IMR-90 (cell line): ENCODE data around the gene PIAS3. TPM values are rescaled to one million over a fixed set of nuclear protein-coding genes. Genes with fewer than 3 reads are reported as not detected.

Source experiments
- ATAC-seq: fragments of 200-7000 bp; cut with Tn5 transposase; 2 replicates; pipeline ENCODE4 v1.9.1; 2020; ENCODE audit warnings: low read depth, mild to moderate bottlenecking, moderate library complexity
- BruUV-seq: library from RNA; stranded (reverse); fragments of 400-500 nt; replicated peaks from 2 replicates; lab custom pipeline; 2021; lab: Mats Ljungman, UMichigan
- CTCF ChIA-PET: fragments of 300-600 bp; formaldehyde crosslinking; extraction: SDS; loops from one replicate; lab custom pipeline; 2021; ENCODE audit warnings: antibody characterized with exemption; lab: Yijun Ruan, JAX
- POLR2A ChIA-PET: fragments of 300-600 bp; sonication (Branson Sonifier 250); formaldehyde crosslinking; loops from one replicate; lab custom pipeline; 2022; ENCODE audit warnings: antibody characterized with exemption; ENCODE audit not compliant: unreplicated experiment; lab: Charles Lee
- DNase-seq: peaks from one replicate; pipeline ENCODE4 v3.0.0; 2013
- H2AFZ ChIP-seq: replicated peaks from 2 replicates; pipeline ENCODE3; 2013; ENCODE audit warnings: low read length, mild to moderate bottlenecking; ENCODE audit not compliant: poor library complexity
- H2AK5ac ChIP-seq: 2 replicates; pipeline ENCODE4 v1.6.1; 2013; ENCODE audit warnings: low read depth, low read length, inconsistent platforms
- H2AK9ac ChIP-seq: replicated peaks from 2 replicates; pipeline ENCODE3; 2013; ENCODE audit warnings: mild to moderate bottlenecking, low read depth, low read length, moderate library complexity; ENCODE audit not compliant: poor library complexity
- H2BK120ac ChIP-seq: 2 replicates; pipeline ENCODE4 v1.6.1; 2013; ENCODE audit warnings: low read depth, low read length, inconsistent platforms
- H2BK15ac ChIP-seq: 3 replicates; pipeline ENCODE4 v1.6.1; 2013; ENCODE audit warnings: low read depth, low read length, inconsistent platforms
- H2BK20ac ChIP-seq: 2 replicates; pipeline ENCODE4 v1.6.1; 2013; ENCODE audit warnings: low read depth, mild to moderate bottlenecking, inconsistent platforms, low read length, moderate library complexity
- H2BK5ac ChIP-seq: 2 replicates; pipeline ENCODE4 v1.6.1; 2013; ENCODE audit warnings: mild to moderate bottlenecking, low read depth, low read length, inconsistent platforms; ENCODE audit not compliant: poor library complexity, severe bottlenecking
- H3K14ac ChIP-seq: replicated peaks from 2 replicates; pipeline ENCODE4 v1.6.1; 2013; ENCODE audit warnings: low read depth, low read length, inconsistent platforms
- H3K18ac ChIP-seq: 2 replicates; pipeline ENCODE4 v1.6.1; 2013; ENCODE audit warnings: low read depth, low read length, control low read depth
- H3K23ac ChIP-seq: 2 replicates; pipeline ENCODE4 v1.6.1; 2013; ENCODE audit warnings: low read depth, low read length, inconsistent platforms
- H3K27ac ChIP-seq: 2 replicates; pipeline ENCODE4 v1.5.1; 2013; ENCODE audit warnings: mild to moderate bottlenecking, control low read depth, low read length; ENCODE audit not compliant: insufficient read depth
- H3K27me3 ChIP-seq: 2 replicates; pipeline ENCODE4 v1.6.1; 2013; ENCODE audit warnings: low read length; ENCODE audit not compliant: control insufficient read depth, insufficient read depth
- H3K36me3 ChIP-seq: 2 replicates; pipeline ENCODE4 v1.6.1; 2013; ENCODE audit warnings: low read length, mixed read lengths; ENCODE audit not compliant: control insufficient read depth, insufficient read depth
- H3K4ac ChIP-seq: 2 replicates; pipeline ENCODE4 v1.6.1; 2013; ENCODE audit warnings: low read depth, low read length, inconsistent platforms
- H3K4me1 ChIP-seq: 2 replicates; pipeline ENCODE4 v1.6.1; 2013; ENCODE audit warnings: low read length, mixed read lengths; ENCODE audit not compliant: control insufficient read depth, insufficient read depth
- H3K4me2 ChIP-seq: 2 replicates; pipeline ENCODE4 v1.6.1; 2013; ENCODE audit warnings: low read depth, mild to moderate bottlenecking, control low read depth, low read length, moderate library complexity
- H3K4me3 ChIP-seq: 2 replicates; pipeline ENCODE4 v1.5.1; 2013; ENCODE audit warnings: low read depth, mild to moderate bottlenecking, control low read depth, low read length, moderate library complexity; ENCODE audit not compliant: insufficient read depth
- H3K56ac ChIP-seq: 2 replicates; pipeline ENCODE4 v1.6.1; 2013; ENCODE audit warnings: low read length, inconsistent platforms; ENCODE audit not compliant: insufficient read depth; ENCODE audit errors: extremely low read depth
- H3K79me1 ChIP-seq, 2 experiments: 2 replicates each; pipeline ENCODE4 v1.6.1; 2013; ENCODE audit warnings: low read length in 2 of 2, inconsistent platforms in 1 of 2, low read depth in 1 of 2
- H3K9ac ChIP-seq: 2 replicates; pipeline ENCODE4 v1.6.1; 2013; ENCODE audit warnings: low read depth, low read length, control low read depth
- H3K9me1 ChIP-seq: 2 replicates; pipeline ENCODE4 v1.6.1; 2013; ENCODE audit warnings: low read length, inconsistent platforms; ENCODE audit not compliant: insufficient read depth
- H3K9me3 ChIP-seq: 2 replicates; pipeline ENCODE4 v1.6.1; 2013; ENCODE audit warnings: low read length; ENCODE audit not compliant: control insufficient read depth, insufficient read depth
- H4K20me1 ChIP-seq: 2 replicates; pipeline ENCODE4 v1.6.1; 2013; ENCODE audit warnings: low read length, inconsistent platforms; ENCODE audit not compliant: insufficient read depth
- H4K5ac ChIP-seq: 2 replicates; pipeline ENCODE4 v1.6.1; 2013; ENCODE audit warnings: mild to moderate bottlenecking, low read depth, low read length, control low read depth
- H4K8ac ChIP-seq, 2 experiments: 2 replicates each; pipeline ENCODE4 v1.6.1; 2013; ENCODE audit warnings: low read depth in 2 of 2, low read length in 2 of 2, control low read depth in 1 of 2, inconsistent platforms in 1 of 2
- H4K91ac ChIP-seq: 2 replicates; pipeline ENCODE4 v1.6.1; 2013; ENCODE audit warnings: low read depth, low read length, inconsistent platforms; ENCODE audit not compliant: insufficient read depth
- CHD1 ChIP-seq: IDR thresholded peaks from 2 replicates; pipeline ENCODE4 v1.6.1; 2012; ENCODE audit warnings: low read depth, low read length, improper control_type of control experiment
- WGBS, 2 experiments: methylation state at CpG; one replicate each; pipeline versions ENCODE4 v1.1.5 to v1.1.7; 2013; ENCODE audit warnings: missing lambda C conversion rate in 2 of 2; ENCODE audit not compliant: insufficient read length in 1 of 2; ENCODE audit errors: extremely low coverage in 2 of 2; 5-methylcytosine and 5-hydroxymethylcytosine counted together
- dilution Hi-C: fragments of 300-500 bp; cut with HindIII; formaldehyde crosslinking; loops from one replicate; pipeline ENCODE4 v1.14.3; 2018; ENCODE audit warnings: low sequenced_read_pairs; ENCODE audit not compliant: unreplicated experiment
- in situ Hi-C: fragments of 300-500 bp; cut with MboI; formaldehyde crosslinking; loops from 3 replicates; pipeline ENCODE4 v1.14.3; 2019; ENCODE audit warnings: low sequenced_read_pairs, inconsistent platforms, mixed read lengths
- intact Hi-C: fragments of 100-400 bp; cut with micrococcal nuclease; formaldehyde crosslinking; loops from 2 replicates; pipeline ENCODE4 v1.10.0; 2022
- polyA plus RNA-seq, 3 experiments: library from polyadenylated mRNA; depleted of rRNA; stranded (reverse); fragments of >200 nt; gene quantifications; 2 replicates each; pipeline ENCODE4 v1.2.3, GENCODE V29; 2012; ENCODE audit warnings: low replicate concordance in 1 of 3
- total RNA-seq: library from RNA; depleted of rRNA; stranded (reverse); fragments of >200 nt; gene quantifications from 2 replicates; pipeline ENCODE4 v1.2.3, GENCODE V29; 2012

PIAS3 gene
- total and polyA plus RNA-seq, 2 of the 4 experiments (the other 2 are of a cell fraction) = 11.1 to 53.7 TPM

DNA sequence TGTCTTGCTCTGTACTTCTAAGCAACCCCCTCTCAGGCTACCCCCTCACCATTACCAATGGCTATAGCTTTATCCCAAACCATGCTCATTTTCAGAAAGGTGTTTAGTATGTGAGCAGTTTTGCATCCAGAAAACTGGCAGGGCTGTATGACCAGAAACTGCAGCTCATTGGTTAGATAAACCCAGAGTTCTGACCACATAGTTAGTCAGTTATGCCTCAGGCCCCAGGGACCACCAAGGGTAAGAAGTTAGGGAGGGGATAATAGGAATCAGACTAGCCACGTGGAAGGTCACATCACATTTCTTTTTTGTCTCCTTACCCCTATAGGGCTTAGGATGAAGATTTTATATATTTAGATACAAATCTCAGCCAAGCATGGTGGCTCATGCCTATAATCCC lies 49.8 kb upstream of the PIAS3 start:
- Histone ChIP-seq H3K23ac (no peak overlapping the region), H3K4me2 (no peak overlapping the region), H3K27me3 (no peaks in the 10 kb centered on the region), H2BK120ac (peak overlapping the region; percentile 36), H4K20me1 (no peaks in the 10 kb centered on the region), H3K36me3 (peaks cover 8% of the 10 kb centered on the region), H3K4me1 (peaks cover 7% of the 10 kb centered on the region), H2BK20ac (no peak overlapping the region; the same call in 1 of the 2 replicates), H4K5ac (no peak overlapping the region), H3K27ac (no peak overlapping the region), H3K4me3 (no peak overlapping the region), H2AK5ac (peak overlapping the region; percentile 29), H2BK15ac (peak overlapping the region; percentile 53; the same call in 1 of the 3 replicates), H2AFZ (peak overlapping the region; percentile 16), H3K18ac (no peak overlapping the region), H3K9ac (no peak overlapping the region), H3K9me3 (no peaks in the 10 kb centered on the region), H3K4ac (peak overlapping the region; percentile 38; the same call in 1 of the 2 replicates), H3K79me1 (peaks cover 0 to 12% of the 10 kb centered on the region in 2 experiments; a peak in 2 of 4 replicates), H2AK9ac (peak overlapping the region; percentile 90), H2BK5ac (no peak overlapping the region), H4K91ac (no peak overlapping the region), H3K9me1 (peaks cover 10% of the 10 kb centered on the region), H3K14ac (peak overlapping the region; percentile 95), H4K8ac (peak overlapping the region in 1 of 2 experiments; percentile 11; a peak in 1 of 4 replicates), H3K56ac (no peak overlapping the region)
- peak; percentile 22; the same call in 1 of the 2 replicates for ATAC-seq
- CTCF ChIA-PET = interaction anchor here (2.2 kb wide), 1 partner anchor 16 kb away, joined by 24 read pairs; no protein-coding TSS in a partner anchor
- dilution Hi-C loops = no loop called here
- no CpG with 5 or more reads among the region's 1 CpG for WGBS, 2 experiments
- intact Hi-C loops = no loop called here
- no TSS peak for BruUV-seq
- no peak for TF ChIP-seq CHD1
- POLR2A ChIA-PET = no interaction called here
- in situ Hi-C loops = no loop called here
- DNase-seq = peak; percentile 36
